Measurements from ENCODE around the gene NF2. TPM values are rescaled to one million over a fixed set of nuclear protein-coding genes. Genes with fewer than 3 reads are reported as not detected.

The NF2 gene
- total RNA-seq, 4 donors from 2014 or later = 17.7 to 52.9 (median 33.8) TPM

- Histone ChIP-seq H3K9me3 (no peaks in the 10 kb centered on the region), H3K27me3 (no peaks in the 10 kb centered on the region), H3K36me3 (no peaks in the 10 kb centered on the region), H3K4me3 (no peak overlapping the region), H3K27ac (no peak overlapping the region), H3K4me1 (no peaks in the 10 kb centered on the region)
- intact Hi-C loops (cut with DNase I; ENCODE audit: low total_unique reads) = no loop called here
- no peak for DNase-seq
- TF ChIP-seq CTCF (IDR thresholded peaks at IDR 0.05) (no peak), POLR2A (IDR thresholded peaks at IDR 0.05) (no peak)
Measured at GRCh38 chr22:29739346-29739875, 136.0 kb downstream of the NF2 start.

- H3K9me3 ChIP-seq = no peaks in the 10 kb centered on the region
- no peaks in the 10 kb centered on the region for H3K27me3 ChIP-seq
- no peak overlapping the region for H3K27ac ChIP-seq
- TF ChIP-seq POLR2A (IDR thresholded peaks at IDR 0.05) (no peak), CTCF (IDR thresholded peaks at IDR 0.05) (no peak)
- H3K4me1 ChIP-seq = no peaks in the 10 kb centered on the region
- no peaks in the 10 kb centered on the region for H3K36me3 ChIP-seq
- DNase-seq = no peak
- H3K4me3 ChIP-seq = no peak overlapping the region
- intact Hi-C loops (cut with DNase I; ENCODE audit: low total_unique reads) = no loop called here
Measured at GRCh38 chr22:29740216-29740615, 136.8 kb downstream of the NF2 start.

GRCh38 chr22:29741926-29742325 is 138.5 kb downstream of the NF2 start:
- DNase-seq = no peak
- no peaks in the 10 kb centered on the region for H3K27me3 ChIP-seq
- no peaks in the 10 kb centered on the region for H3K4me1 ChIP-seq
- TF ChIP-seq CTCF (IDR thresholded peaks at IDR 0.05) = no peak
- TF ChIP-seq POLR2A (IDR thresholded peaks at IDR 0.05) = no peak
- no peaks in the 10 kb centered on the region for H3K36me3 ChIP-seq
- H3K9me3 ChIP-seq = no peaks in the 10 kb centered on the region
- no peak overlapping the region for H3K27ac ChIP-seq
- H3K4me3 ChIP-seq = no peak overlapping the region
- intact Hi-C loops (cut with DNase I; ENCODE audit: low total_unique reads) = no loop called here

GRCh38 chr22:29742326-29742725 is 138.9 kb downstream of the NF2 start:
- intact Hi-C loops (cut with DNase I; ENCODE audit: low total_unique reads) = no loop called here
- no peak for DNase-seq
- Histone ChIP-seq H3K27ac (no peak overlapping the region), H3K9me3 (no peaks in the 10 kb centered on the region), H3K27me3 (no peaks in the 10 kb centered on the region), H3K36me3 (no peaks in the 10 kb centered on the region), H3K4me3 (no peak overlapping the region), H3K4me1 (no peaks in the 10 kb centered on the region)
- TF ChIP-seq CTCF (IDR thresholded peaks at IDR 0.05) (no peak), POLR2A (IDR thresholded peaks at IDR 0.05) (no peak)

- H3K9me3 ChIP-seq = no peaks in the 10 kb centered on the region
- DNase-seq = no peak
- H3K27me3 ChIP-seq = no peaks in the 10 kb centered on the region
- H3K4me1 ChIP-seq = no peaks in the 10 kb centered on the region
- TF ChIP-seq POLR2A (IDR thresholded peaks at IDR 0.05) (no peak), CTCF (IDR thresholded peaks at IDR 0.05) (no peak)
- H3K36me3 ChIP-seq = no peaks in the 10 kb centered on the region
- no peak overlapping the region for H3K27ac ChIP-seq
- intact Hi-C loops (cut with DNase I; ENCODE audit: low total_unique reads) = no loop called here
- H3K4me3 ChIP-seq = no peak overlapping the region
Measured at GRCh38 chr22:29744902-29745301, 141.5 kb downstream of the NF2 start.
